Measurements from ENCODE around the gene P4HA2.

Gene P4HA2

GRCh38 chr5:132219289-132219970 lies 8.2 kb downstream of the P4HA2 start:
- no peak overlapping the region for H3K27ac ChIP-seq (ENCODE audit: low read depth, low read length)
- H3K36me3 ChIP-seq (ENCODE audit: control insufficient read depth, insufficient read depth, low read length): no peaks in the 10 kb centered on the region
- H3K9ac ChIP-seq (ENCODE audit: low read length): no peak overlapping the region
- no peaks in the 10 kb centered on the region for H3K4me1 ChIP-seq (ENCODE audit: control insufficient read depth, insufficient read depth, low read length)
- no peak overlapping the region for H3K4me3 ChIP-seq (ENCODE audit: low read depth, low read length)
- H3K9me3 ChIP-seq (ENCODE audit: control insufficient read depth, insufficient read depth, low read depth, low read length): no peaks in the 10 kb centered on the region
- H3K27me3 ChIP-seq (ENCODE audit: control insufficient read depth, insufficient read depth, low read length): peaks cover 3% of the 10 kb centered on the region; the same call in 1 of the 2 replicates

GRCh38 chr5:132218321-132218720 lies 9.3 kb downstream of the P4HA2 start:
- Histone ChIP-seq H3K36me3 (ENCODE audit: control insufficient read depth, insufficient read depth, low read length) (no peaks in the 10 kb centered on the region), H3K9ac (ENCODE audit: low read length) (no peak overlapping the region), H3K4me3 (ENCODE audit: low read depth, low read length) (no peak overlapping the region), H3K9me3 (ENCODE audit: control insufficient read depth, insufficient read depth, low read depth, low read length) (no peaks in the 10 kb centered on the region), H3K27ac (ENCODE audit: low read depth, low read length) (no peak overlapping the region), H3K4me1 (ENCODE audit: control insufficient read depth, insufficient read depth, low read length) (no peaks in the 10 kb centered on the region), H3K27me3 (ENCODE audit: control insufficient read depth, insufficient read depth, low read length) (no peaks in the 10 kb centered on the region)

- no peaks in the 10 kb centered on the region for H3K27me3 ChIP-seq (ENCODE audit: control insufficient read depth, insufficient read depth, low read length)
- H3K27ac ChIP-seq (ENCODE audit: low read depth, low read length): no peak overlapping the region
- no peaks in the 10 kb centered on the region for H3K9me3 ChIP-seq (ENCODE audit: control insufficient read depth, insufficient read depth, low read depth, low read length)
- H3K9ac ChIP-seq (ENCODE audit: low read length): no peak overlapping the region
- H3K4me1 ChIP-seq (ENCODE audit: control insufficient read depth, insufficient read depth, low read length): no peaks in the 10 kb centered on the region
- no peak overlapping the region for H3K4me3 ChIP-seq (ENCODE audit: low read depth, low read length)
- peaks cover 3% of the 10 kb centered on the region; the same call in 1 of the 2 replicates for H3K36me3 ChIP-seq (ENCODE audit: control insufficient read depth, insufficient read depth, low read length)
Measured at GRCh38 chr5:132215329-132215728, 12.3 kb downstream of the P4HA2 start.

GRCh38 chr5:132214491-132214890 lies 13.2 kb downstream of the P4HA2 start:
- Histone ChIP-seq H3K4me3 (ENCODE audit: low read depth, low read length) (no peak overlapping the region), H3K4me1 (ENCODE audit: control insufficient read depth, insufficient read depth, low read length) (no peaks in the 10 kb centered on the region), H3K36me3 (ENCODE audit: control insufficient read depth, insufficient read depth, low read length) (peaks cover 7% of the 10 kb centered on the region), H3K27ac (ENCODE audit: low read depth, low read length) (no peak overlapping the region), H3K9me3 (ENCODE audit: control insufficient read depth, insufficient read depth, low read depth, low read length) (no peaks in the 10 kb centered on the region), H3K27me3 (ENCODE audit: control insufficient read depth, insufficient read depth, low read length) (no peaks in the 10 kb centered on the region), H3K9ac (ENCODE audit: low read length) (no peak overlapping the region)

GRCh38 chr5:132213666-132214065 lies 14.0 kb downstream of the P4HA2 start:
- Histone ChIP-seq H3K36me3 (ENCODE audit: control insufficient read depth, insufficient read depth, low read length) (peaks cover 7% of the 10 kb centered on the region), H3K4me3 (ENCODE audit: low read depth, low read length) (no peak overlapping the region), H3K9me3 (ENCODE audit: control insufficient read depth, insufficient read depth, low read depth, low read length) (no peaks in the 10 kb centered on the region), H3K27me3 (ENCODE audit: control insufficient read depth, insufficient read depth, low read length) (no peaks in the 10 kb centered on the region), H3K9ac (ENCODE audit: low read length) (no peak overlapping the region), H3K27ac (ENCODE audit: low read depth, low read length) (no peak overlapping the region), H3K4me1 (ENCODE audit: control insufficient read depth, insufficient read depth, low read length) (no peaks in the 10 kb centered on the region)

GRCh38 chr5:132211787-132212186 lies 15.9 kb downstream of the P4HA2 start:
- Histone ChIP-seq H3K36me3 (ENCODE audit: control insufficient read depth, insufficient read depth, low read length) (peaks cover 7% of the 10 kb centered on the region), H3K9ac (ENCODE audit: low read length) (no peak overlapping the region), H3K27me3 (ENCODE audit: control insufficient read depth, insufficient read depth, low read length) (no peaks in the 10 kb centered on the region), H3K4me3 (ENCODE audit: low read depth, low read length) (no peak overlapping the region), H3K4me1 (ENCODE audit: control insufficient read depth, insufficient read depth, low read length) (no peaks in the 10 kb centered on the region), H3K9me3 (ENCODE audit: control insufficient read depth, insufficient read depth, low read depth, low read length) (no peaks in the 10 kb centered on the region), H3K27ac (ENCODE audit: low read depth, low read length) (no peak overlapping the region)

- H3K36me3 ChIP-seq (ENCODE audit: control insufficient read depth, insufficient read depth, low read length): peaks cover 7% of the 10 kb centered on the region
- no peak overlapping the region for H3K27ac ChIP-seq (ENCODE audit: low read depth, low read length)
- no peak overlapping the region for H3K9ac ChIP-seq (ENCODE audit: low read length)
- no peak overlapping the region for H3K4me3 ChIP-seq (ENCODE audit: low read depth, low read length)
- no peaks in the 10 kb centered on the region for H3K9me3 ChIP-seq (ENCODE audit: control insufficient read depth, insufficient read depth, low read depth, low read length)
- H3K4me1 ChIP-seq (ENCODE audit: control insufficient read depth, insufficient read depth, low read length): no peaks in the 10 kb centered on the region
- no peaks in the 10 kb centered on the region for H3K27me3 ChIP-seq (ENCODE audit: control insufficient read depth, insufficient read depth, low read length)
Measured at GRCh38 chr5:132210944-132211343, 16.7 kb downstream of the P4HA2 start.

- no peak overlapping the region for H3K9ac ChIP-seq (ENCODE audit: low read length)
- no peak overlapping the region for H3K4me3 ChIP-seq (ENCODE audit: low read depth, low read length)
- H3K36me3 ChIP-seq (ENCODE audit: control insufficient read depth, insufficient read depth, low read length): peaks cover 7% of the 10 kb centered on the region
- H3K27me3 ChIP-seq (ENCODE audit: control insufficient read depth, insufficient read depth, low read length): no peaks in the 10 kb centered on the region
- no peaks in the 10 kb centered on the region for H3K4me1 ChIP-seq (ENCODE audit: control insufficient read depth, insufficient read depth, low read length)
- H3K9me3 ChIP-seq (ENCODE audit: control insufficient read depth, insufficient read depth, low read depth, low read length): no peaks in the 10 kb centered on the region
- H3K27ac ChIP-seq (ENCODE audit: low read depth, low read length): no peak overlapping the region
Measured at GRCh38 chr5:132209901-132210545, 17.6 kb downstream of the P4HA2 start.

GRCh38 chr5:132209131-132209530 lies 18.5 kb downstream of the P4HA2 start:
- Histone ChIP-seq H3K27ac (ENCODE audit: low read depth, low read length) (no peak overlapping the region), H3K27me3 (ENCODE audit: control insufficient read depth, insufficient read depth, low read length) (no peaks in the 10 kb centered on the region), H3K4me3 (ENCODE audit: low read depth, low read length) (no peak overlapping the region), H3K4me1 (ENCODE audit: control insufficient read depth, insufficient read depth, low read length) (no peaks in the 10 kb centered on the region), H3K9me3 (ENCODE audit: control insufficient read depth, insufficient read depth, low read depth, low read length) (no peaks in the 10 kb centered on the region), H3K36me3 (ENCODE audit: control insufficient read depth, insufficient read depth, low read length) (peaks cover 7% of the 10 kb centered on the region), H3K9ac (ENCODE audit: low read length) (no peak overlapping the region)

- Histone ChIP-seq H3K27me3 (ENCODE audit: control insufficient read depth, insufficient read depth, low read length) (no peaks in the 10 kb centered on the region), H3K9ac (ENCODE audit: low read length) (no peak overlapping the region), H3K9me3 (ENCODE audit: control insufficient read depth, insufficient read depth, low read depth, low read length) (no peaks in the 10 kb centered on the region), H3K4me1 (ENCODE audit: control insufficient read depth, insufficient read depth, low read length) (no peaks in the 10 kb centered on the region), H3K36me3 (ENCODE audit: control insufficient read depth, insufficient read depth, low read length) (peaks cover 7% of the 10 kb centered on the region), H3K4me3 (ENCODE audit: low read depth, low read length) (no peak overlapping the region), H3K27ac (ENCODE audit: low read depth, low read length) (no peak overlapping the region)
Measured at GRCh38 chr5:132207778-132208177, 19.9 kb downstream of the P4HA2 start.

GRCh38 chr5:132206782-132207181 lies 20.9 kb downstream of the P4HA2 start:
- Histone ChIP-seq H3K27me3 (ENCODE audit: control insufficient read depth, insufficient read depth, low read length) (no peaks in the 10 kb centered on the region), H3K36me3 (ENCODE audit: control insufficient read depth, insufficient read depth, low read length) (peaks cover 3% of the 10 kb centered on the region), H3K9ac (ENCODE audit: low read length) (no peak overlapping the region), H3K9me3 (ENCODE audit: control insufficient read depth, insufficient read depth, low read depth, low read length) (no peaks in the 10 kb centered on the region), H3K4me1 (ENCODE audit: control insufficient read depth, insufficient read depth, low read length) (no peaks in the 10 kb centered on the region), H3K4me3 (ENCODE audit: low read depth, low read length) (no peak overlapping the region), H3K27ac (ENCODE audit: low read depth, low read length) (no peak overlapping the region)

Measured in HUES6 (cell line).